ENCODE measurements around the gene GARIN1A.

The GARIN1A gene

DNA sequence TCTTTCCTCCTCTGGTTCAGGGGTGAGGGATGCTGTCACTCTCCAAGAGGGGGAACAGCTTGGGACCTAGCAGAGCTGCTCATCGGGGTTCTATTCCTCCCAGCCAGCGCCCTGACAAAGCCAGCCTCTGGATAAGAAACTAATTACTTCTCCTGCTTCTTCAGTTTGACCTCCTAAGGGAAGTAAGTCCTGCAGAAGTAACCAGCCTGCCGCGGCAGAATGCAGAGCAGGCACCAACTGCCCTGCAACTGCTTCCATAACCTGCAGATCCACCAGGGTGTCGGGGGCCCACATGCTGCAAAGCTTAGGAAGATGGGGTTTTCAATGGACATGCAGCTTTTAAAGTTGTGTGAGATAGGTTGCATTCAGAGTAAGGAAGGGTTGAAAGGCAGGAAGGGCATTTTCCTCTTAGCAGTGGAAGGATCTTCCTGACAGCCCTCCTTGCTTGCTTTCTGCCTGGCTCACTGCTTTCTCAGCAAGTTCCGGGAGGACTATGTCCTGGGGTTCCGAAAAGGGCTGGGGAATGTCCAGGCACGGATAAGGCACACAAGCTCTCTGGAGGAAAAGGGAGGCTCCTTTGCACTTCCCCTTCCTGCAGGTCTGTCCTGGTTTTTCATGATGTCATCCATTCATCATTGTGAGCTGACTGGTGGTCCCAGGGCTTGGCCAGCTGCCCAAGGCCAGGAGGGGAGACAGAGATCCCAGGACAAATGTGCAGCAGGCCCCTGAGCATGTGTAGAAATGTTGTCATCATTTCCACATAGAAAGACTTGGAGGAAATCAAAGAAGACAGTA is 42.8 kb downstream of the GARIN1A start:
- no peak for DNase-seq (ENCODE audit: low read depth in 3 of 3, low spot score in 1 of 3)

DNA sequence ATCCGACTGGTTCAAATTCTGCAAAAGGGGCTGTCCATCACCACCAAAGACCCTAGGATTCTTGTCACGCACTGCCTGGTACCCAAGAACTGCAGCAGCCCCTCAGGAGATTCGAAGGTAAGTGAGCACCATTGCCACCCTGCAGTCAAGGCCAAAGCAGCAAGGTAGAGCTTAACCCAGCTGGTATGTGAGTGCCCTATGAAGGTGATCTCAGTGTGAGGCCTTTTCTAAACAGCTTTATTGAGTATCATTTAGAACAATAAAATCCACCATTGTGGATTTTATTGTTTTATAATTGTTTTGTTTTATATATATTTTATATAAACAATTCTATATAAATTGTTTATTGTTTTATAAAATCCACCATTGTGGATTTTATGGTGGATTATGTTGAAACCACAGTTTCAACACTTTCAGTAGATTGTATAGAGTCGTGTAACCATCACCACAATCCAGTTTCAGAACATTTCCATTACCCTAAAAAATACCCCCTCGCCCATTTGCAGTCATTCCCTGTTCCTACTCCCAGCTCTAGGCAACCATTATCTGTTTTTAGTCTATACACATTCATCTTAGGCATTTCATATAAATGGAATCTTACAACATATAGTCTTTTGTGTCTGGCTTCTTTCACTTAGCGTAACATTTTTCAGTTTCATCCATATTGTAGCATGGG is 47.0 kb downstream of the GARIN1A start:
- DNase-seq (ENCODE audit: low read depth in 3 of 3, low spot score in 1 of 3), result no peak

DNA sequence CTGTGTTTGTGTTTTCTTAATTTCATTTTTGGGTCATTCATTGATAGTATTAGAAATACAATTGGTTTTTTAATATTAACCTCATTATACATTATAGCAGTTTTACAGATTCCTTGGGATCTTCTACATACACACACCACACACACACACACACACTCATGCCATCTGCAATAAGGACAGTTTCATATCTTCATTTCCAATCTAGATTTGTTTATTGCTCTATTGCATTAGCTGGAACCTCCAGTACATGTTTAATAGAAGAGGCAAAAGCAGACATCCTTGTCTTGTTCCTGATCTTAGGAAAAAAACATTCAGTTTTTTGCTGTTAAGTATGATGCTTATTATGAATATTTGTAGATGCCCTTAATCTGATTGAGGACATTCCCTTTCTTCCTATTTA is 49.3 kb downstream of the GARIN1A start:
- DNase-seq (ENCODE audit: low read depth in 3 of 3, low spot score in 1 of 3), result no peak

Measured in stimulated activated CD4-positive, alpha-beta T cell treated with anti-CD3 and anti-CD28 coated beads, TNF-alpha, amount 100 ng/mL, for 1 hour (primary cell).